Keratinocyte (primary cell): ENCODE measurements around the gene POU3F2.

ENCODE experiments used
- CTCF ChIP-seq, 3 experiments: IDR thresholded peaks in 1 of 3; conservative IDR thresholded peaks in 1 of 3; optimal IDR thresholded peaks in 1 of 3; 2 replicates in 2 of 3; 3 replicates in 1 of 3; pipeline versions ENCODE3 to v1.5.1; 2011; ENCODE audit warnings: low read length in 3 of 3, mild to moderate bottlenecking in 3 of 3, moderate library complexity in 2 of 3, control low read depth in 1 of 3, inconsistent platforms in 1 of 3; ENCODE audit not compliant: insufficient read depth in 2 of 3; ENCODE audit errors: extremely low read depth in 1 of 3
- EZH2 ChIP-seq: IDR thresholded peaks from one replicate; pipeline ENCODE4 v1.6.1; 2012; ENCODE audit warnings: inconsistent platforms, mild to moderate bottlenecking, low read length, moderate library complexity

DNA sequence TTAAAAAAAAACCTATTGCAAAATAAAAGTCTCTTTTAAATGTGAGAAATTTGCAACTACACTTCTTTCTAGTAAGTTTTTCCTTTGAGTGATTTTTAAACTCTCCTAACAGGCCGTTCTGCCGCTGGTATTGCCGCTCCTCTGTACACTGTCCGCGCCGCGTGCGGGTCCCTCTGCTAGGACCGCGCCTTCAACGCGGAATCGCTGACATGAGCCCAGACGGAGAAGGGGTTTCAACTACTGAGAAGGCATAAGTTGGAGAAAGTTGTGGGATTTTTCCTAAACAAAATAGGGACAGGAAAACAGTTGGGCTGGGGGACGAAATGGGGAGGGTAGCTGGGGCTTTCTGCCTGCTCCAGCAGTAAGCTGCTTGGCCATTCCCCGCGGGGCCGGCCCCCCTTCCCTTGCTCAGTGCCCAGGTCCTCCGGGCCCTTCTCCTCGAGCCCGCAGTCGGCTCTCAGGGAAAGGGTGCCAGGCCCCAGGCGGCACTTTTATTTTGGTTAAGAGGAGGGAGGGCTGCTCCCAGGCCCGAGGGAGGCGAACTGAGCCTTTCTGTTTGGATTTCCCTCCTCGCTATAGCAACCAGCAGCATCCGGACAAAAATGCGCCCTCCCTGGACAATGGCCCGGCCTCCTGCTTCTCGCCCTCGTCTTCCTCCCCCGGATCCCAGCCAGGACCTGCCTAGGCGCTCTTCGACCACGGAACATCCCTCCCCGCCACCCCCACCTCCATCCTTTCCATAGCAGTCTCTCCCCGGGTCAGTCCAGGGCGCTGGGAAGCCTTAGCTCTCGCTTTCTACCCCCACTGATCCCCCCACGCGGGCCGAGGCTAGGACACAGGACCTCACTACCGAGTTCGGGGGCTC is 6.8 kb upstream of the POU3F2 start:
- no peak for TF ChIP-seq CTCF (optimal IDR thresholded peaks at IDR 0.05 in 1 of 3, IDR thresholded peaks at IDR 0.05 in 1 of 3, conservative IDR thresholded peaks at IDR 0.05 in 1 of 3; ENCODE audit: extremely low read depth in 1 of 3, insufficient read depth in 2 of 3, low read length in 3 of 3)
- TF ChIP-seq EZH2 = peak; percentile 83
